ENCODE data around the gene RALGAPA2.

- TF ChIP-seq CTCF (conservative IDR thresholded peaks at IDR 0.05; ENCODE audit: low read depth in 2 of 2) = peak; percentile 75 to 81
- no peak for TF ChIP-seq POLR2AphosphoS5 (IDR thresholded peaks at IDR 0.05; ENCODE audit: low read depth)
- TF ChIP-seq REST (IDR thresholded peaks at IDR 0.05; ENCODE audit: unreplicated experiment) = no peak
- no peak for TF ChIP-seq CREB1 (CRISPR knock-in tag; IDR thresholded peaks at IDR 0.05; ENCODE audit: low read depth)
- no peak for TF ChIP-seq JUNB (IDR thresholded peaks at IDR 0.05; ENCODE audit: unreplicated experiment)
- TF ChIP-seq EZH2phosphoT487 (IDR thresholded peaks at IDR 0.05; ENCODE audit: unreplicated experiment) = no peak
- TF ChIP-seq EZH2 (IDR thresholded peaks at IDR 0.05; ENCODE audit: low read depth, unreplicated experiment) = no peak
- no peak for TF ChIP-seq STAT1 (IDR thresholded peaks at IDR 0.05; ENCODE audit: unreplicated experiment)
- no peak for TF ChIP-seq ETS1 (IDR thresholded peaks at IDR 0.05)
- no peak for TF ChIP-seq ZNF114 (CRISPR knock-in tag; IDR thresholded peaks at IDR 0.05)
- no peak for TF ChIP-seq NANOG (IDR thresholded peaks at IDR 0.05; ENCODE audit: borderline replicate concordance)
Measured at GRCh38 chr20:20360464-20360863, 352.0 kb downstream of the RALGAPA2 start.
